Measurements from ENCODE around the gene MFAP4.

MFAP4 gene

GRCh38 chr17:19384723-19385391, 2.1 kb downstream of the MFAP4 start:
- DNase-seq, result no peak

GRCh38 chr17:19383681-19384470, 3.1 kb downstream of the MFAP4 start:
- DNase-seq, result no peak

- DNase-seq, result no peak
These were observed 4.2 kb downstream of the MFAP4 start for GRCh38 chr17:19382531-19383444.

GRCh38 chr17:19381741-19382444, 5.1 kb downstream of the MFAP4 start:
- no peak for DNase-seq

- no peak for DNase-seq
These were observed 5.6 kb downstream of the MFAP4 start for GRCh38 chr17:19381361-19381740.

- no peak for DNase-seq
These were observed 6.3 kb downstream of the MFAP4 start for GRCh38 chr17:19380481-19381301.

GRCh38 chr17:19379361-19380065, 7.5 kb downstream of the MFAP4 start:
- DNase-seq, result no peak

- DNase-seq, result no peak
These were observed 8.3 kb downstream of the MFAP4 start, which contains the start of gene MAPK7 for GRCh38 chr17:19378416-19379360. TSS of gene MAPK7 (plus strand) at chr17:19378498. CDS start at chr17:19378901, 403 bp downstream.

GRCh38 chr17:19377602-19378415, 9.2 kb downstream of the MFAP4 start:
- peak; percentile 90 for DNase-seq

GRCh38 chr17:19376811-19377210, 10.2 kb downstream of the MFAP4 start:
- no peak for DNase-seq

GRCh38 chr17:19375732-19376131, 11.3 kb downstream of the MFAP4 start:
- no peak for DNase-seq

- no peak for DNase-seq
These were observed 12.9 kb downstream of the MFAP4 start for GRCh38 chr17:19374136-19374535.

GRCh38 chr17:19372866-19373504, 14.0 kb downstream of the MFAP4 start:
- no peak for DNase-seq

- DNase-seq, result no peak
These were observed 14.6 kb downstream of the MFAP4 start for GRCh38 chr17:19372439-19372838.

- DNase-seq, result no peak
These were observed 15.0 kb downstream of the MFAP4 start for GRCh38 chr17:19372011-19372370.

GRCh38 chr17:19371259-19372010, 15.6 kb downstream of the MFAP4 start:
- DNase-seq, result no peak

GRCh38 chr17:19370493-19370960, 16.5 kb downstream of the MFAP4 start:
- no peak for DNase-seq
